K562 (cell line): ENCODE data around the gene CCDC158. TPM values are rescaled to one million over a fixed set of nuclear protein-coding genes. Genes with fewer than 3 reads are reported as not detected.

Experiments
- BCL6 ChIP-seq: fragments of 250-450 bp; sonication (Bioruptor Pico); IDR thresholded peaks from 2 replicates; pipeline ENCODE4 v1.4.0; 2020
- ETS2 ChIP-seq: IDR thresholded peaks from 2 replicates; pipeline ENCODE4 v1.6.1; 2016; ENCODE audit warnings: borderline replicate concordance, missing genetic modification characterization, mild to moderate bottlenecking, moderate library complexity, missing compliant biosample characterization; ENCODE audit not compliant: poor library complexity, severe bottlenecking
- FOXK2 ChIP-seq, 2 experiments: fragments of 450-650 bp; IDR thresholded peaks in 1 of 2; conservative IDR thresholded peaks in 1 of 2; 2 replicates each; pipeline ENCODE4 v1.6.1; 2016; ENCODE audit warnings: low read depth in 2 of 2, mild to moderate bottlenecking in 1 of 2
- HDAC1 ChIP-seq, 2 experiments: fragments of 450-650 bp; IDR thresholded peaks; 2 replicates each; pipeline ENCODE4 v1.6.1; 2016 to 2017; ENCODE audit warnings: inconsistent platforms in 1 of 2, mild to moderate bottlenecking in 1 of 2, moderate library complexity in 1 of 2
- MXI1 ChIP-seq: IDR thresholded peaks from 2 replicates; pipeline ENCODE4 v1.6.1; 2011; ENCODE audit warnings: low read depth, mild to moderate bottlenecking, improper control_type of control experiment, low read length
- NCOA4 ChIP-seq: fragments of 450-650 bp; IDR thresholded peaks from 2 replicates; pipeline ENCODE4 v1.6.1; 2018; ENCODE audit warnings: mild to moderate bottlenecking; ENCODE audit not compliant: partially characterized antibody
- PCBP1 ChIP-seq: fragments of 200-400 bp; formaldehyde crosslinking; IDR thresholded peaks from 2 replicates; pipeline ENCODE4 v1.6.1; 2018; ENCODE audit warnings: mild to moderate bottlenecking, low read depth, low read length; ENCODE audit not compliant: poor library complexity, severe bottlenecking
- PHTF2 ChIP-seq: fragments of 250-450 bp; sonication (Bioruptor Pico); IDR thresholded peaks from 2 replicates; pipeline ENCODE4 v1.5.0; 2021; ENCODE audit warnings: mild to moderate bottlenecking
- POLR2AphosphoS5 ChIP-seq: IDR thresholded peaks from 2 replicates; pipeline ENCODE4 v1.6.1; 2011; ENCODE audit warnings: mild to moderate bottlenecking, low read depth, low read length, moderate library complexity; ENCODE audit not compliant: control insufficient read depth, insufficient read depth
- POLR3A ChIP-seq: IDR thresholded peaks from 2 replicates; pipeline ENCODE4 v1.6.1; 2011; ENCODE audit warnings: borderline replicate concordance, mild to moderate bottlenecking, moderate library complexity; ENCODE audit not compliant: insufficient read length, insufficient read depth; ENCODE audit errors: extremely low read depth
- RBM39 ChIP-seq: fragments of 200-400 bp; formaldehyde crosslinking; optimal IDR thresholded peaks from 2 replicates; pipeline ENCODE3; 2018; ENCODE audit warnings: low read depth, low read length
- SAP30 ChIP-seq: fragments of 200-600 bp; sonication (generic); IDR thresholded peaks from 2 replicates; pipeline ENCODE4 v1.6.1; 2012; ENCODE audit warnings: borderline replicate concordance, low read depth, mild to moderate bottlenecking, moderate library complexity, low read length, control low read depth, inconsistent platforms; ENCODE audit not compliant: insufficient read depth, poor library complexity, severe bottlenecking
- SNIP1 ChIP-seq: fragments of 450-650 bp; IDR thresholded peaks from 2 replicates; pipeline ENCODE4 v1.7.1; 2017; ENCODE audit warnings: low read depth, mild to moderate bottlenecking
- TAF1 ChIP-seq: IDR thresholded peaks from 2 replicates; pipeline ENCODE4 v1.6.1; 2011; ENCODE audit warnings: mild to moderate bottlenecking, low read length, moderate library complexity; ENCODE audit not compliant: insufficient read depth, control insufficient read depth, severe bottlenecking; ENCODE audit errors: extremely low read depth
- TARDBP ChIP-seq: fragments of 450-650 bp; IDR thresholded peaks from 2 replicates; pipeline ENCODE4 v1.6.1; 2016
- TBP ChIP-seq: optimal IDR thresholded peaks from 2 replicates; pipeline ENCODE3; 2011; ENCODE audit warnings: low read depth, low read length, improper control_type of control experiment
- TSC22D4 ChIP-seq: fragments of 450-650 bp; IDR thresholded peaks from 2 replicates; pipeline ENCODE4 v1.6.1; 2016; ENCODE audit warnings: missing genetic modification characterization, missing biosample characterization, control low read depth
- ZBTB1 ChIP-seq: sonication (generic); formaldehyde crosslinking; IDR thresholded peaks from 2 replicates; pipeline ENCODE4 v1.8.1; 2023; ENCODE audit warnings: missing genetic modification reagents, low read depth, mild to moderate bottlenecking, borderline replicate concordance
- ZNF224 ChIP-seq: sonication (generic); formaldehyde crosslinking; IDR thresholded peaks from 2 replicates; pipeline ENCODE4 v1.8.0; 2022; ENCODE audit warnings: mild to moderate bottlenecking, missing genetic modification reagents
- ZNF274 ChIP-seq: IDR thresholded peaks from 2 replicates; pipeline ENCODE4 v1.6.1; 2011; ENCODE audit warnings: low read depth, mild to moderate bottlenecking, low read length, moderate library complexity, borderline replicate concordance
- ZNF77 ChIP-seq: fragments of 250-450 bp; sonication (Bioruptor Pico); IDR thresholded peaks from 2 replicates; pipeline ENCODE4 v1.5.0; 2020
- polyA plus RNA-seq, 8 experiments: library from polyadenylated mRNA; depleted of rRNA in 4 of 8; stranded (reverse) in 5 of 8; unstranded in 3 of 8; fragments of >200 nt; fragmentation: Nextera tagmentation in 2 of 8; fragmentation: Illumina TruSeq in 1 of 8; extraction: Ambion mirVana in 2 of 8; extraction: Trizol in 1 of 8; gene quantifications; 2 replicates each; pipeline versions ENCODE4 v1.2.1 to v1.2.3, GENCODE V29; 2011 to 2014; ENCODE audit warnings: inconsistent platforms in 1 of 8, missing spikeins in 1 of 8
- total RNA-seq, 7 experiments: library from RNA; depleted of rRNA in 6 of 7; stranded (reverse); fragments of >200 nt in 6 of 7; fragmentation: Illumina TruSeq in 2 of 7; extraction: Trizol in 2 of 7; gene quantifications; 2 replicates each; pipeline versions ENCODE4 v1.2.1 to v1.2.3, GENCODE V29; 2011 to 2021; ENCODE audit warnings: low replicate concordance in 1 of 7
- TF ChIP-seq, protein P1 (sequence below): sonication (generic); formaldehyde crosslinking; IDR thresholded peaks from 2 replicates; pipeline ENCODE4 v1.8.0; 2022; ENCODE audit warnings: mild to moderate bottlenecking, missing genetic modification reagents
- TF ChIP-seq, protein P2 (sequence below): fragments of 200-800 bp; sonication (Bioruptor generic); IDR thresholded peaks from 2 replicates; pipeline ENCODE4 v1.6.1; 2017; ENCODE audit warnings: missing genetic modification characterization, missing compliant biosample characterization
- TF ChIP-seq, protein P3 (sequence below): fragments of 450-650 bp; IDR thresholded peaks from 2 replicates; pipeline ENCODE4 v1.6.1; 2016; ENCODE audit warnings: low read depth, mild to moderate bottlenecking, moderate library complexity
- TF ChIP-seq, protein P4 (sequence below): fragments of 450-650 bp; IDR thresholded peaks from 2 replicates; pipeline ENCODE4 v1.6.1; 2017; ENCODE audit warnings: mild to moderate bottlenecking, moderate library complexity

Gene CCDC158
- total and polyA plus RNA-seq, 9 of the 15 experiments (the other 6 are each of a cell fraction or from before 2014, with no cell fraction given) = not detected

DNA sequence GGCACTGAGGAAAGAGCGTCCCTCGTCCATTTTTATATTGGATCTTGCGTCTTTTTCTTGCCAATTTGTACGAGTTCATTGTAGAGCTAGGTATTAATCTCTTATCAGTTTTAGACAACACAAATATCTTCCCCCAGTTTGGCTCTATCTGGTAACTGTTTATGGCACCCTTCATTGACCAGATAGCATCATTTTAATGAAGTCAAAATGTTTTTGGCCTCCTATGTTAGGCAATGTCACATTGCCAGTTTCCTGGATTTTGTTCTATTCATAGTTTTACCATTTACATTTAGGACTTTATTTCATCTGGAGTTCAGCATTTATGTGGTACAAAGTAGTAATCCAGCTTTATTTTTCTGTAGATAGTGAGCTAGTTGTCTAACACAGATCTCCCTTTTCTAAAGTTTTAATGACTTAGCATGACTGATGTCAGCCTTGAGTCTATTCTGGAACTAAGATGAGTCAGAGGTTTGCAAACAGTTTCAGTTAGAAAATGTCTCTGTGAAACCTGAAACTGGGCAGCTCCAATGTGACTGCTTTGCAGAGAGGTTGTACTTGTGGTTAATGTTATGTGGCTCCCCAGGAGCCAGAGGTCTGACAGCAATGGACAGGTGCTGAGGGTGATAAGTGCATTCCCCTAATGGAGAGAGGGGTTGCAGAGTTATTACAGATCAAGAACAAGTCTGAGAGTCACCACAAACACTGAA is 119.7 kb downstream of the CCDC158 start (continued):
- no peak for TF ChIP-seq TBP
- no peak for TF ChIP-seq PCBP1
- TF ChIP-seq ZNF274 = no peak
- no peak for TF ChIP-seq TSC22D4 (tag)
- no peak for TF ChIP-seq POLR3A
- TF ChIP-seq, protein P1, sequence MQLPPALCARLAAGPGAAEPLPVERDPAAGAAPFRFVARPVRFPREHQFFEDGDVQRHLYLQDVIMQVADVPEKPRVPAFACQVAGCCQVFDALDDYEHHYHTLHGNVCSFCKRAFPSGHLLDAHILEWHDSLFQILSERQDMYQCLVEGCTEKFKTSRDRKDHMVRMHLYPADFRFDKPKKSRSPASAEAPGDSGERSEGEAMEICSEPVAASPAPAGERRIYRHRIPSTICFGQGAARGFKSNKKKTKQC (CRISPR knock-in tag) = no peak
- TF ChIP-seq RBM39 = no peak
- TF ChIP-seq ZNF77 (CRISPR knock-in tag) = no peak
- no peak for TF ChIP-seq TARDBP
- peak in 1 of 2 experiments; percentile 87; a peak in 1 of 4 replicates for TF ChIP-seq HDAC1 (IDR thresholded peaks at IDR 0.05)
- TF ChIP-seq PHTF2 = no peak
- TF ChIP-seq, protein P2, sequence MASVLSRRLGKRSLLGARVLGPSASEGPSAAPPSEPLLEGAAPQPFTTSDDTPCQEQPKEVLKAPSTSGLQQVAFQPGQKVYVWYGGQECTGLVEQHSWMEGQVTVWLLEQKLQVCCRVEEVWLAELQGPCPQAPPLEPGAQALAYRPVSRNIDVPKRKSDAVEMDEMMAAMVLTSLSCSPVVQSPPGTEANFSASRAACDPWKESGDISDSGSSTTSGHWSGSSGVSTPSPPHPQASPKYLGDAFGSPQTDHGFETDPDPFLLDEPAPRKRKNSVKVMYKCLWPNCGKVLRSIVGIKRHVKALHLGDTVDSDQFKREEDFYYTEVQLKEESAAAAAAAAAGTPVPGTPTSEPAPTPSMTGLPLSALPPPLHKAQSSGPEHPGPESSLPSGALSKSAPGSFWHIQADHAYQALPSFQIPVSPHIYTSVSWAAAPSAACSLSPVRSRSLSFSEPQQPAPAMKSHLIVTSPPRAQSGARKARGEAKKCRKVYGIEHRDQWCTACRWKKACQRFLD = no peak
- TF ChIP-seq, protein P3, sequence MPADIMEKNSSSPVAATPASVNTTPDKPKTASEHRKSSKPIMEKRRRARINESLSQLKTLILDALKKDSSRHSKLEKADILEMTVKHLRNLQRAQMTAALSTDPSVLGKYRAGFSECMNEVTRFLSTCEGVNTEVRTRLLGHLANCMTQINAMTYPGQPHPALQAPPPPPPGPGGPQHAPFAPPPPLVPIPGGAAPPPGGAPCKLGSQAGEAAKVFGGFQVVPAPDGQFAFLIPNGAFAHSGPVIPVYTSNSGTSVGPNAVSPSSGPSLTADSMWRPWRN = peak; percentile 74
- no peak for TF ChIP-seq BCL6 (CRISPR knock-in tag)
- TF ChIP-seq TAF1 = peak; percentile 51
- no peak for TF ChIP-seq MXI1
- TF ChIP-seq SAP30 = no peak
- 0 out of 4 replicates have a peak, but pooled peaks have one; percentile 15 to 51 for TF ChIP-seq FOXK2 (conservative IDR thresholded peaks at IDR 0.05 in 1 of 2, IDR thresholded peaks at IDR 0.05 in 1 of 2; ENCODE audit: low read depth in 2 of 2)
- no peak for TF ChIP-seq ETS2 (tag)
- no peak for TF ChIP-seq ZNF224 (CRISPR knock-in tag)
- TF ChIP-seq NCOA4 = no peak
- TF ChIP-seq, protein P4, sequence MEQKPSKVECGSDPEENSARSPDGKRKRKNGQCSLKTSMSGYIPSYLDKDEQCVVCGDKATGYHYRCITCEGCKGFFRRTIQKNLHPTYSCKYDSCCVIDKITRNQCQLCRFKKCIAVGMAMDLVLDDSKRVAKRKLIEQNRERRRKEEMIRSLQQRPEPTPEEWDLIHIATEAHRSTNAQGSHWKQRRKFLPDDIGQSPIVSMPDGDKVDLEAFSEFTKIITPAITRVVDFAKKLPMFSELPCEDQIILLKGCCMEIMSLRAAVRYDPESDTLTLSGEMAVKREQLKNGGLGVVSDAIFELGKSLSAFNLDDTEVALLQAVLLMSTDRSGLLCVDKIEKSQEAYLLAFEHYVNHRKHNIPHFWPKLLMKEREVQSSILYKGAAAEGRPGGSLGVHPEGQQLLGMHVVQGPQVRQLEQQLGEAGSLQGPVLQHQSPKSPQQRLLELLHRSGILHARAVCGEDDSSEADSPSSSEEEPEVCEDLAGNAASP = no peak
- TF ChIP-seq ZBTB1 (CRISPR knock-in tag) = no peak
- TF ChIP-seq POLR2AphosphoS5 = peak; percentile 92
- no peak for TF ChIP-seq SNIP1
